HG02678 (cell line): Measurements from ENCODE around the gene NPAS4.
A peak's percentile ranks its signal among the peaks of the same experiment; 100 is the strongest.
"Not testable (repeated sequence)": the region's sequence is repeated elsewhere in the genome, so short reads cannot be mapped to it uniquely, and the experiment has no call there.

Experiments
- ATAC-seq: cut with Tn5 transposase; IDR thresholded peaks from one replicate; pipeline ENCODE4 v1.9.1; 2021; ENCODE audit warnings: mild to moderate bottlenecking, moderate library complexity; ENCODE audit not compliant: unreplicated experiment

Gene NPAS4

DNA sequence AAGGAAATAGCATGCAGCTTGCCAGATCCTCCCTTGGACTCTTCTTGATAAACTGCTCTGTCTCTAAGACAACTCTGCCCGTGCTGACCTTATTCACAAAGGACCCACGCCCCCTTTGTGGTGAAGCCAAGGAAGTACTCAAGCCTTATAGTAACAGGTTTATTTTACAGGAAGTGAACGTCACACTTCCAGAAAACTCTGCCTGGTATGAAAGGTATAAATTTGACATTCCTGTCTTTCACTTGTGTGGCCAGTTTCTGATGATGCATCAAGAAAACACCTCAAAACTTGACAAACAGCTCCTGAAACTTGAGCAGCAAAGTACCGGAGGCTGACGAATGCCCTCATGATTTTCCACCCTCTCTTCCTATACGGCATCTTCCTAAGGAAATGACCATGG is 33.4 kb downstream of the NPAS4 start:
- ATAC-seq: no peak

- ATAC-seq: no peak
Measured at GRCh38 chr11:66454828-66455227, 34.0 kb downstream of the NPAS4 start.

- ATAC-seq: no peak
Measured at GRCh38 chr11:66457826-66458225, 37.0 kb downstream of the NPAS4 start.

- peak; percentile 54 for ATAC-seq
Measured at GRCh38 chr11:66459138-66459778, 38.4 kb downstream of the NPAS4 start.

- no peak for ATAC-seq
Measured at GRCh38 chr11:66462010-66462409, 41.2 kb downstream of the NPAS4 start.

GRCh38 chr11:66462911-66463310 is 42.1 kb downstream of the NPAS4 start:
- ATAC-seq: no peak

DNA sequence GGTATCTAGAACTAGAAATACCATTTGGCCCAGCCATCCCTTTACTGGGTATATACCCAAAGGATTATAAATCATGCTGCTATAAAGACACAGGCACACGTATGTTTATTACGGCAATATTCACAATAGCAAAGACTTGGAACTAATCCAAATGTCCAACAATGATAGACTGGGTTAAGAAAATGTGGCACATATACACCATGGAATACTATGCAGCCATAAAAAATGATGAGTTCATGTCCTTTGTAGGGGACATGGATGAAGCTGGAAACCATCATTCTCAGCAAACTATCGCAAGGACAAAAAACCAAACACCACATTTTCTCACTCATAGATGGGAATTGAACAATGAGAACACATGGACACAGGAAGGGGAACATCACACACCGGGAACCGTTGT is 43.3 kb downstream of the NPAS4 start:
- ATAC-seq: not testable (repeated sequence)

- ATAC-seq: no peak
Measured at GRCh38 chr11:66464916-66465315, 44.1 kb downstream of the NPAS4 start.

DNA sequence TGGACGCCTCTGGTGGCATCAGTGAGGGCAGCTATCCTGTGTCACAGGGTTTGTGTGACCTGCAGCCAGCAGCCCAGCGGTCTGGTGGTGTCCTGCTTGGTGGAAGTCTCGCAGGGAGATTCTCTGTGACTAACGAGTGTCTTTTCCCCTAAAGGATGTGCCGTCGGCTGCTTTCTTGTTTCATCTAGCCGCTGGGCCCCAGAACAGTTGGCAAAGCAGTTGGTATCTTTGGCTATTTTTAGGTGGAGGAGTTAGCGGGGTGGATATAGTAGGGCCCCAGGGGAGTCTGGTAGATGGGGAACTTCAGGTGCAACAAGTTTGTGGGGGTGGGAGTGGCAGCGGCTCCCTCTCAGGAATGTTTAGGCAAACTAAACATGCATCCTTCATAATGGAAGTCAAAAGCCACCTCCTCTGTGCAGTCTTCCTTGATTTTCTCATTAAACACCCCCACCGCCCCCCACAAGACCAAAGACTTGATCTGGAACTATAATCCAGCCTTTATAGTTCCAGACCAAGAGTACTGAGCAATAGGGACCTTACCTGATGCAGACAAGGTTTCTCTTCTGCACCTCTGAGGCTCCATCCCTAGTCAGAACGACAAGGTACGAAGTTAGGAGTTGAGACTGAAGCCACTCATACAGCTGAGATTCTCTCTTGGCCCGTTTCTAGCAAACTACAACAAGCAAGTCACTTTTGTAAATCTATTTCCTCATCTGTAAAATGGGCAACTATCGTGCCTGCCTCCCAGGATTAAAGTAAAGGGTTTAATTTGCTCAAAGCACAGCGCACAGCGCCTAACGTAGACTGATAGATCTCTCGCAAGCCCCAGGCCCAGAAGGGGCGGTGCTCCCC is 44.8 kb downstream of the NPAS4 start:
- no peak for ATAC-seq

GRCh38 chr11:66466225-66467033 is 45.6 kb downstream of the NPAS4 start, which contains the start of gene PELI3:
Gene PELI3, plus strand, starts transcription at chr11:66466905. Its CDS starts 1,224 bp downstream, at chr11:66468129.
- ATAC-seq: peak; percentile 86

DNA sequence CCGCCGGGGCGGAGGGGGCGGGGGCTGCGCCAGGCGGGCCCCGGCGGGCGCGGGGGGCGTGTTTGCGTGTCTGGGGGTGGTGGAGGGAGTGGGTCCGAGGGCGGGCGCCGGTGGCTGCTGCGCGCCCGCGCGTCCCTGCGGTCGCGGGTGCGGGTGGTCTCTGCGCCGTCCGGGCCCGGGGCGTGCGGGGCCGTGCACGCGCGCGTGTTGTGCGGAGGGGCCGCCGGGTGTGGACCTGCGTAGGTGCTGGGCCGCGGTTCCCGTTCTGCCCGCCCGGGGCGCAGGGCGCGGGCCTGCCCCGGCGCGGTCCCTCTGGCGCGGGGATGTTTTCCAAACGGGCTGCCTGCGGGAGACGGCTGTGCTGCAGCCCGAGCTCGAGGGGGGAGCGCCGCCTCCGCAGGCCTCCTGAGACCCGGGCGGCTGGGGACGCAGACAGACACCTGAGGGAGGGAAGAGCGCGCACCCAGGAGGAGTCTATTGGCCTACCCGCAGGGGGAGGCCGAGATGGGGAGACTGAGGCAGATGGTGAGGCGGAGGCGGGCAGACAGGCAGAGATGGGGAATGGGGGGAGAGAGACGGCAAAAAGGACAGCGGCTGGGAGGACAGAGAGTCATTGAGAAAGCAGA is 46.3 kb downstream of the NPAS4 start:
- ATAC-seq: peak; percentile 26

GRCh38 chr11:66467756-66468155 is 46.9 kb downstream of the NPAS4 start:
- ATAC-seq: no peak

- ATAC-seq: no peak
Measured at GRCh38 chr11:66468691-66469090, 47.9 kb downstream of the NPAS4 start.

DNA sequence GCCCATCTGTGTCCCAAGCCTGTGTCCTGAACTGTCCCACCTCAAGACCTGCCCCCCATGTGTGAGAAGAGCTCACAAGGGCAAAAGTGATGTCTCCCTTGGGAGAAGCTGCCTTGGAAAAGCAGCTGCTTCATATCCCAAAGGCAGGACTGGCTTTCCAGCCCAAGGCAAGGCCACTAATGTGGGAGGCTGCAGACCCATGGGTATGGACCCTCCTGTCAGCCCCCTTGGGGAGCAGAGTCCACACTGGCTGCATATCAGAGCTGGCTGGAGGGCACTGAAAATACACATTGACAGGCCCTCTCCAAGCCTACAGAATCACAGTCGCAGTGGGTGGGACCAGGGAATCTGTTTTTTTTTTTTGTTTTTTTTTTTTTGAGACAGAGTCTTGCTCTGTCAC is 48.6 kb downstream of the NPAS4 start:
- ATAC-seq: no peak

DNA sequence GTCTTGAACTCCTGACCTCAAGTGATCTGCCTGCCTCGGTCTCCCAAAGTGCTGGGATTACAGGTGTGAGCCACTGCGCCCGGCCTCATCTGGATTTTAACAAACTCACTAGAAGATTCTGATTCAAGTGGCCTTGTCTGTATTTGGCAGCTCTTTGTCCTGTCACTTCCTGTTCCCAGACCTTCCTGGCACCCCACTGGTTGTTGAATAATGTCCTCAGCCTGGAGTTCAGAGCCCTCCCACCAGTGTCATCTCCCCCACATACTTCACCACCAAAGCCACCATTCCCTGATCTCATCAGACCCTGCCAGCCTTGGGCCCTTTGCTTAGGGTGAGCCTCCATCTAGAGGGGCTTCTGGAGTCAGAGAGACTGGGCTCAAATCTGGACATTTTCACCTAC is 49.2 kb downstream of the NPAS4 start:
- ATAC-seq: no peak

- no peak for ATAC-seq
Measured at GRCh38 chr11:66471142-66471541, 50.3 kb downstream of the NPAS4 start.

DNA sequence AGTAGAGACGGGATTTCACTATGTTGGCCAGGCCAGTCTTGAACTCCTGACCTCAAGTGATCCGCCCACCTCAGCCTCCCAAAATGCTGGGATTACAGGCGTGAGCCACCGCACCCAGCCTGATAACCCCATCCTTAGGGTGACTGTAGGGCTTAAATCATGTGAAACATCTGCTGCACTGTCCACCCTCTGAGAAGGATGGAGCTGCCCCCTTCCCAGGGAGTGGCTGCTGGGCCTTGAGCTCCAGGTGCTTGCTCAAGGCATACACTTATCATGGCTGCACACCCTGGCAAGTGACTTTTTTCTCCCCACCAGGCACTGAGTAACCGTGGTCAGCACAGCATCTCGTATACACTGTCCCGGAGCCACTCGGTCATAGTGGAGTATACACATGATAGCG is 51.2 kb downstream of the NPAS4 start:
- no peak for ATAC-seq

DNA sequence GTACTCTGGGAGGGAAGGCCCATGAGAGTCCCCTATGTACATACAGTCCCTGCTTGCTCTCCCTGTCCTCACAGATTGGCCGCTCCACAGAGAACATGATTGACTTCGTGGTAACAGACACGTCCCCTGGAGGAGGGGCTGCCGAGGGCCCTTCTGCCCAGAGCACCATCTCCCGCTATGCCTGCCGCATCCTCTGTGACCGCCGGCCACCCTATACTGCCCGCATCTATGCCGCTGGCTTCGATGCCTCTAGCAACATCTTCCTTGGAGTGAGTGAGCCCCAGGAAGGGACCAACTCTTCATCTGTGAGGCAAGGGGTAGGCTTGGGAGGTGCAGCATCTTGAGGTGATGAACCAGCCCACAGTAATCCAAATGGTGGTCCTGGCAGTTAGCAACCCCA is 52.3 kb downstream of the NPAS4 start:
- no peak for ATAC-seq

DNA sequence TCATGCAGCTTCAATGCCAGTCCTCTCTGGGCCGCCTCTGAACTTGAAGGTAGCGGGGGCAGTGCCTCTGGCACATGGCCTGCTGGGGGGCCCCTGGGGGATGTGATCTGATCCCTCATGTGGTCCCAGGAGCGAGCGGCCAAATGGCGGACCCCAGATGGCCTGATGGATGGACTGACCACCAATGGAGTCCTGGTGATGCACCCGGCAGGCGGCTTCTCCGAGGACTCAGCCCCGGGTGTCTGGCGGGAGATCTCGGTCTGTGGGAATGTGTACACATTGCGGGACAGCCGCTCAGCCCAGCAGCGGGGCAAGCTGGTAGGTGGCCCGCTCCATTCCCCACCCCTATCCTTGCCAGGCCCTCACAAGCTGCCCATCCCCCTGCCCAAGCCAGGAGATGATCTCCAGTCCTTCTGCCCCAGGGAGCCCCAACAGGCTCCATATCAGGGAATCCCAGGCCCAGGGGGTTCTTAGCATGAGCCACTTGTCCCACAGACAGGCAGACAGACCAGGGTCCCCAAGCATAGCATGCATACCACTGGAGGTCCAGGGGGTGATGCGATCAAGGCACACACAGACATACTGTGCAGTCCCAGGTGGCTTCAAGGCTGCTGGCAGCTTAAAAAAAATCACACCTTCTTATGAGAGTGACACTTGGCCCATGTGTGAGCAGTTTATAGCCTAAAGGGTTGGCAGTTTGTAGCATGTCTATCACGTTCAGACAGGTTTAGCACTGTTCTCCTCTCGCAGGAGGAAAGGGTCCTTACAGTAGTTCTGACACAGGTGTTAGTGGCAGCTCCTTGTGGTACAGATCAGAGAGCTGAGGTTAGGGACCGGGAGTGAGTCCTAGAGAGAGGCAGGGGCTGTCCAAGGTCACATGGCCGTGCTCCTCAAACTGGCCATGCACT is 53.0 kb downstream of the NPAS4 start:
- ATAC-seq: no peak
